GM19328 (cell line): ENCODE measurements around the gene PPDPF.

Source experiments
- ATAC-seq: cut with Tn5 transposase; IDR thresholded peaks from one replicate; pipeline ENCODE4 v1.9.1; 2021; ENCODE audit warnings: mild to moderate bottlenecking, moderate library complexity; ENCODE audit not compliant: unreplicated experiment

The PPDPF gene

DNA sequence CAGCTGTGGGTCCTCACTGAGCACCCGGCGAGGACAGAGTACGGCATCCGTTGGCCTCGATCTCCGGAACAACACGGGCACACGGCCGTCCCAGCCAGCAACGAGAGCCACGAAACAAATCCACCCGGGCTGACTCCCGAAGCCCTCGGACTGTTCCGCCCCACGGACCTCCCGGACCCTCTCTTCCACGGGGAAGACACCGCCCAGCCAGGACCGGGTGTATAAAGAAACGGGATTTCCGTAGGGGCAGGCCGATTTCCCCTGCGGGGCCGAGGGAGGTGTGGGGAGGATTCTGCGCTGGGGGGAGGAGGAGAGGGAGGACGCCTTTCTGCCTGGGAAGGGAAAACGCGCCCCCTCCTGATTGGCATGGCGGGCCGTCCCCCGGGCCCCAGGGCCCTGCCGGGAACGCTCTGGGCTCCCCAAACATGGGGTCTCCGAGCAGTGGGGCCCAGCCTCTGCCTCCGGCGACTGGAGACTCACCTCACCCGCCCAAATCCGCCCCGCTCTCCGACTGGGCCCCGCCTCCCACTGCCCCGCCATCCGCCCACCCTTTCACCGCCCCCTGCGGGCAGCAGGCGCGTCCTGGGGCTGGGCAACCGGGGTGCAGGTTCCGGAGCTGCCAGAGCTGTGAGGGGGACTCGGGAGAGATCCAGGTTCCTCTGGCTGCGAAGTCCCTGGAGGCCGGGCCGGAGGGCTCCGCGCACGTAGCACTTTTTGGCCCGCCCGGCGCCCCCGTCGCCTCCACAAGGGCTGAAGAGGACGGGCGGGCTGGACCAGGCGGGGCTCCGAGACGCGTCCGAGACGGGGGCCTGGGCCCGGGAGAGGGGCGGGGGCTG is 679 bp upstream of the PPDPF start:
- peak; percentile 38 for ATAC-seq

DNA sequence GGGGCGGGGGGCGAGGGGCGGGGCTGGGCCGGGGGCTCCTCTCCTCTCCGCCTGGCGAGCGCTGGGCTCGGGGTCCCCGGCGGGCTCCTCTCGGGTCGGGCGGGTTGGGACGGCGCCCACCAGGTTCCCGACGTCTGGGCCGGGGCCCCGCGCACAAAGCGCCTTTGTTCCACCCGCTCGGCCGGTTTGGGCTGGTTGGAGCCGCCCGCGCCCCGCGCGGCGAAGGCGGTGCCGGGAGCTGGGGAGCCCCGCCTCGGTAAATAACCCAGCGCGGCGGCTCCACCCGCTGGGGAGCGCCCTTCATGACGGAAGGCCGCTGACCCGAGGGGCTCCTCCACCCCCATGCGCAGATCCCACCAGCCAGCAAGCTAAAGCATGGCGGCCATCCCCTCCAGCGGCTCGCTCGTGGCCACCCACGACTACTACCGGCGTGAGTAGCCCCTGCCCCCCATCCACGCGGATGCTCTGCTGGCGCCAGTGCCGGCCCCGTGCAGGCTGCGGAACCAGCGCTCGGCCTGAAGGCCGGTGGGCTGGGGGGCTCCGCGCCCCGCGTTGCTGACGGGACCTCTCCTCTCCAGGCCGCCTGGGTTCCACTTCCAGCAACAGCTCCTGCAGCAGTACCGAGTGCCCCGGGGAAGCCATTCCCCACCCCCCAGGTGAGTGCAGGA is 503 bp downstream of the PPDPF start:
- ATAC-seq = peak; percentile 32

DNA sequence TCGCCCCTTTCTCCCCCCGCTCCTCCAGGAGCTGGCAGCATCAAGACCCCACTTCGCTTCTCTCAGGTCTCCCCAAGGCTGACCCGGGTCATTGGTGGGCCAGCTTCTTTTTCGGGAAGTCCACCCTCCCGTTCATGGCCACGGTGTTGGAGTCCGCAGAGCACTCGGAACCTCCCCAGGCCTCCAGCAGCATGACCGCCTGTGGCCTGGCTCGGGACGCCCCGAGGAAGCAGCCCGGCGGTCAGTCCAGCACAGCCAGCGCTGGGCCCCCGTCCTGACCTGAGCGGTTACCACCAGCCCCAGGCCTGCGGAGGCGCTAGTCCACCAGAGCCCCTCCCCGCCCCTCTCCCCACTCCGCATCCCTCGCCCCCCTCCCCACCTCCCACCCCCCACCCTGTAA is 1.0 kb downstream of the PPDPF start:
- ATAC-seq = no peak

DNA sequence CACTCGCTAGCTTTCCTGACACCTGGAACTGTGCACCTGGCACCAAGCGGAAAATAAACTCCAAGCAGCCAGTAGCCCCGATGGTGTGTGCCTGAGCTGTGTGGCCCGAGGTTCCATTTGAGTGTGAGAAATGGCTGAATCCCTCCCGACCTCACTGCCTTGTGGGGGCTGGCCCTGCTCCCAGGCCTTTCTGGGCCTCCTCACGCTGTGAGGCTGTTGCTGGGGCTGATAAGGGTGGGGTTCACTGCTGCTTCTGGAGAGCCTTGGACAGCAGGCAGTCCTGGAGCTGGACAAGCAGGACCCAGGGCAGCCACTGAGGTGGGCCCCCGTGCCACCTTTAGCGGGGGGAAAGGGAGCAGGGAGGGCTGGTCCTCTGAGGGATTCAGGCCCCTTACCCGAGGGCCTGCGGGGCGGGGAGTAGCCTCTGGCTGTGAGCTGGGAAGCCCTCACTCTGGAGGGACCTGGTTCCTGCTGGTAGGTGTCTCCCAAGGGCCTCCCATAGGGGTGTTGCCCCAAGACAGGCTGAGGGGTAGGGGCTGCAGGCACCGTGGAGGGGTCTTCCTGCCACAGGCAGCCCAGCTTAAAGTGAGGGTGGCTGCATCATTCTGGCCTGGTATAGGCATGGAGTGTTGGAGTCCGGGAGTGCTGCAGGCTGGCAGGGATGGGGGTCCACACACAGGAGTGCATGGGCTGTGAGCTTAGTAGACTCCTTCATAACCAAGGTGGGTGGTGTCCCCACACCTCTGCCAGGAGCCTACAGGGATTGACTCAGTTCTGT is 1.7 kb downstream of the PPDPF start:
- ATAC-seq = no peak

DNA sequence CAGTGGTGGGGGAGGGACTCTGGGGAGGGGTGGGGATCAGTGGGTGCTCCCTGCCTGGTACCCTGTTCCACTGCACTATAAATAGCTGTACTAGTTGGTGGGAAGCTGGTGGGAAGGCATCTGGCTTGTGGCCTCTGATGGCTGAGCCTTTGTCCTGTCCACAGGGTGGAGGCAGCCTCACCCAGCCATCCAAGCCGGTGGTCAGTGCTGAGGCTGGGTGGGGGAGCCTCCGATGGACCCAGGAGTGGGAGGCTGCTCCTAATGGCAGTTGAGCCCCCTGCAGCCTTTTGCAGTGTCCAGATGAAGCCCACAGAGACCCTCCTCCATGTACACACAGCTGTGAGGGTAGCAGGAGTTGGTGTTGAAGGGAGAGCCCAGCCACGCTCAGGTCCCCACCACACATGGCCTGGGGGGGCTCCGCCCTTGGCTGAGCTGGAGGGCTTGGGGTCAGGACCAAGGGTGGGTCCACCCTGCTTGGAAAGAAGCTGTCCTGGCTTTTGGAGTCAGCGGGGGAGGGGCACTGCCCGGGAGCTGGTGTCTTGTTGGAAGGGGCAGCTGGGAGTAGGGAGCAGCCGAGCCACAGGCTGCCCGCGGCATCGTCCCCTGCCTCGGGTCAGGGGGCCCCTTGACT is 2.5 kb downstream of the PPDPF start:
- ATAC-seq = no peak

DNA sequence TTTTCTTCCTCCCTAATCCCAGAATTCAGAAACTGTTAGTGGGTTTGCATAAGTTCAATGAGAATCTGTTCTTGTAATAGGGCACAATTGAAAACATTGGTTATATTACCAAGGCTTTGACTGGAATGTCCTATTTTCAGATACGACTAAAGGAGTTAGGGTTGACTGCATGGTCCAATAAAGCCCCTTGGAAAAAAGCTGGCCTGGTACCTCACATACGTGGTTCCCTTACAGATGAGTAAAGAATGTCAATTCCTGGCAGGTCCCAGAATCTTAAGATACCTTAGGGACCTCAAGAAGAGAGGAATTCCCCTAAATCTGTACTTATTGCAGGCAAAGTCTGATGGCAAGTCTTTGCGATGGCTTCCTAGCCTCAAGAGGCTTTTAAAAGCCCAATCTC is 4.6 kb downstream of the PPDPF start:
- ATAC-seq = no peak

DNA sequence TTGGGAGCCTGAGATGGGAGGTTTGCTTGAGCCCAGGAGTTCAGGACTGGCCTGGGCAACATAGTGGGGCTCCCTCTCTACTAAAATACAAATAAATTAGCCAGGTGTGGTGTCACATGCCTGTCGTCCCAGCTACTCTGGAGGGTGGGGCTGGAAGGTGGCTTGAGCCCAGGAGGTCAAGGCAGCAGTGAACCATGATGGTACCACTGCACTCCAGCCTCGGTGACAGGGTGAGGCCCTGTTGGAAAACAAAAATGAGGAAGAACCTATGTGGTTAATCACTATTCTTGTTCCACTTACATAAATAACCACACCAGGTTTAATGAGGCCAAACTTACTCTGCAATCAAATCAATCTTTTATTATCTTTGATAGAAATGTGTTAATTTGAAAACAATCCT is 5.4 kb downstream of the PPDPF start:
- ATAC-seq = no peak

DNA sequence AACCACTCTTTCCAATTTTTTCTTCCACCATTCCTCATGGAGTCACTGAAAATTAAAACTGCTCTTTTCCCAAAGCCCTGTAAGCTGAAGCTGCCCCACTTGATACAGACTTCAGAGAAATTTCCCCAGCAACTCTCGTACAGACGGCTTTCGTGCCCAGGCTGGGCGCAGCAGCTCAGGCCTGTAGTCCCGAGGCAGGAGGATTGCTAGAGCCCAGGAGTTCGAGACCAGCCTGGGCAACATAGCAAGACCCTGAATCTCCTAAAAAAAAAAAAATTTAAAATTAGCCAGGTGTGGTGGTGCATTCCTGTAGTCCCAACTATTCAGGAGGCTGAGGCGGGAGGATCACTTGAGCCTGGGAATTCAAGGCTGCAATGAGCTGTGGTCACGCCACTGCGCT is 6.6 kb downstream of the PPDPF start:
- no peak for ATAC-seq

DNA sequence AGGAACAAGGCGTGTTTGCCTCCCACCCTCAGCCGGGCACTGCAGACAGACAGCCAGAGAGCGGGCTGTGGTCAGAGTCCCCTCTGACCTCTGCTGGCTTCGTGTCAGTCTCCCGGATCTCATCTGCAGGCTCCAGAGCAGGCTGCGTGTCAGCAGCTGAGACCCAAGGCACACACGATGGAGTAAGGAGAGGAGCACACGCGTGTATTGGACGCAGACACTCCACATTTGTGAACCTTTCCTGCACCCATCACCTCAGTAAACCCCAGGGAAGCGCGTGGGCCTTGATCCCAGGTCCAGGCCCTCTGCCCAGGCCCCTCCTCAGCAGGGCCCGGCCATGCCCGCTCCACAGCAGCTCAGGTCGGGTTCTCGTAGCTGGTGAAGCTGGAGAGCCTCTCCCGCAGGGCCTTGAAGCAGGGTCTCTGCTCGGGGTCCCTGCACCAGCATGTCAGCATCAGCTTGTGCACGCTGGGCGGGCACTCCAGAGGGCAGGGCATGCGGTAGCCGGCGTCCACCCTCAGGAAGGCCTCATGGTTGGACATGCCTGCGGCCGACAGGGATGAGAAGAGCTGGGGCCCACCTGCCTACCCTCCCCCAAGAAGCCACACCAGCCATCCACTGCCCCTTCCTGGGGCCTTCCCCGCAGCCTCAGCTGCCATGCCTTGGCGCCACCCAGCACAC is 8.8 kb downstream of the PPDPF start:
- no peak for ATAC-seq

DNA sequence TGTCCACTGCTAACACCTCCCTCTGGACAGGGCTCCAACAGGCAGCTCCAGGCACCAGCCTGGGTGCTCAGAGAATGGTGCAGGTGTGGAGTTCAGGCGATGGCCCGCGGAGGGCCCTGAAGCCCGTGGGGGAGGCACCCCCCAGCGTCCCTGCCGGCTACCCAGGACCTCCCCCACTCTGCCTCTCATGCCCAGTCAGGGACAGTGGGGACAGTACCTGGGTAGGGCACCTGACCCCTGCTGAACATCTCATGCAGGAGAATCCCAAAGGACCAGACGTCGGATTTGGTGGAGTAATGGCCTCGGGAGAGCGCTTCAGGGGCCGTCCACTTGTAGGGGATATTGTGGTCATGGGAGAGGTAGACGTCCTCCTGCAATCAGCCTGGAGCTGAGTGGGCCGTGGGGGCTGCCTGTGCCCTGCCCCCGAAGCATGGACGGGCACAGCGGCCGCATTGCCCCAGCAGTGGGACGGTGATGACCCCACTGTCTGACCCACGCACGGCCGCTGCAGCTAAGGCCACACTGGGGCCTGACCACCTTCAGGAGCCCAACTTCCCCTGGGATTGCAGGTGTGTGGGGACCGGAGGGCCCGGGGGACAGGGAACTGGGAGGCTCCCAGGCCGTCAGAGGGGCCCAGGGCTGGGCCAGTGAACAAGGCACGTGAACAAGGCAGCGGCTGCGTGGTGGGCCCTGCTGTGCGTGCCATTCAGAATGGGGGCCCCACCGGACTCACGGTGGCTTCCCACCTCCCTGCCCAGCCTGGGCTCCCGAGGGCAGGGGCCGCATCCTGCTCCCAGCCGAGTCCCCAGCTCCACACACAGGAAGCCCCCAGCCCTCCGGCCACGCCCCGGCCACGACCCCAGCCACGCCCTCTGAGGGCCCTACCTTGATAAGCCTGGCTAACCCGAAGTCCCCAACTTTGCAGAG is 9.6 kb downstream of the PPDPF start:
- ATAC-seq = no peak

DNA sequence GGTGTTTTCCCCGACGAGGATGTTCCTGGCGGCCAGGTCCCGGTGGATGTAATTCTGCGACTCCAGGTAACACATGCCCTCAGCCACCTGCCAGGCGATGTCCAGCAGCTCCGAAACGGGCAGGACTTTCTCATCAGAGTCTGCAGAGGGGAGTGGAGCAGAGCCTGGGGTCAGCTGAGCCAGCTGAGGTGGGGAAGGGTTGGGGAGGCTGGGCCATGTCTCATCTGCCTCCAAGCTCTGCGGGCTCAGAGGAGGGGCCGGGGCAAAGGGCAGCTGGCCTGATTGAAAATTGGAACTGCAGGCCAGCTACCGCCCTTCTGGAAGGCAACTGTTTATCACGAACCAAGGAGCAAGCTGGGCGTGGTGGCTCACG is 10.2 kb downstream of the PPDPF start:
- no peak for ATAC-seq

DNA sequence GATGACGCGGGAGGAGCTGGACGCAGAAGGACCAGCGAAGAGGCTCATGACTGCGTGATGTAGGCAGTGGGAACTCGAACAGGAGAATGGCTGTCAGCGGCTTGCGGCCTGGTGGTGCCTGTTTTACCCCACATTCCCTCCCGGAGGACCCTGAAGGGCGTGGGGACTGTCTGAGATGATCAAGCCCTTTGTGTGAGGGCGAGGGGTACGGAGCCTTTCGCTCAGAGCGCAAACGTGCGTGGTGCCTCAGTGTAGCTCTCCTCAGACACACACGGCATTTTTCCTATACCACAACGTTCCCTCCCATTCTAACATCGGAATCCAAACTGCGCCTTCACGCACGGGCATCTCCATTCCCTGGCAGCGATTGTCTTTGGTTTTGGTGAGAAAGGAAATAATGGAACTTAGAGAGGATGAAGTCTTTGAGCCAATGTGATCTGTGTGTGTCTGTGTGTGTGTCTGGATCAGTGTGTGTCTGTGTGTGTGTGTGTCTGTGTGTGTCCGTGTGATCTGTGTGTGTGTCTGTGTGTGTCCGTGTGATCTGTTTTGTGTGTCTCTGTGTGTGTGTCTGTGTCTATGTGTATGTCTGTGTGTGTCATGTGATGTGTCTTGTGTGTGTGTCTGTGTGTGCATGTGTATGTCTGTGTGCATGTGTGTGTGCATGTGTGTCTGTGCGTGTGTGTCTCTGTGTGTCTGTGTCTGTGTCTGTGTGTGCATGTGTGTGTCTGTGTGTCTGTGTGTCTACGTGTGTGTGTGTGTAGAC is 11.3 kb downstream of the PPDPF start:
- ATAC-seq = no peak

DNA sequence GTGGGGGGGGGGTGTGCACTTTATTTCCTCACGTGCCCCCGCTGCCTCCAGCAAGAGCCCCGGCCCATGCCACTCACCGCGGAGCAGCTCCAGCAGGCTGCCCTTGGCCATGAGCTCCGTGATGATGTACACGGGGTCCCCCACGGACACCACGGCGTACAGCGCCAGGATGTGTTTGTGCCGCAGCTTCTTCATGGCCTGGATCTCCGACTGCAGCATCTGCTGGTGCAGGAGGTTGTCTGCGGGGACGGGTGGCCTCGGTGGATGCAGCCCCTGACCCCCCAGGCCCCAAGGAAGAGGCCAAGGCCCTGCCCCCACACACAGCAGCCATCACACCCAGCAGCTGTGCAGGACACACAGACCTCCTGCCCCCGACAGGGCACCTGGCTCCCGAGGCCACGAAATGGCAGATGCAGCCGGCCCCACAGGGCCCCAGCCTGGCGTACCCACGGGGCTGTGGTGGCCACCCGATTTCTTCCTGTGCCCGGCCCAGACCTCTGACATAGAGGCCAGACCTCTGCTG is 11.9 kb downstream of the PPDPF start:
- no peak for ATAC-seq

DNA sequence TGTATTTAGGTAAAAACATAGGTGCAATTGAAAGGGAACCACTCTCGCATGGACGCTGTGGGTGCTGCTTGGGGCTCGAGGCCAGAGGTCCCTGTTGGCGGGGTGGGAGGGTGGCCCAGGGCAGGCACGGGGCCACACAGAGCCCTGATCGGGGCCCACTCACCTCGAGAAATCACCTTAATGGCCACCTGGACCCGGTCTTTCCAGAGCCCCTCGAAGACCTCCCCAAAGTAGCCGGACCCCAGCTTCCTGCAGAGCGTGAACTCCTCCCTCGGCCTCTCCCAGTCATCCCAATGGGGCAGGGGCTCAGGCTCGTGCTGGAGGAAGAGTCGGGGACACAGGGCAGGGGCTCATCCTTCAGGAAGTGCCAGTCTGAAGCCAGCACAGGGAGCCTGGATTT is 12.8 kb downstream of the PPDPF start:
- no peak for ATAC-seq

DNA sequence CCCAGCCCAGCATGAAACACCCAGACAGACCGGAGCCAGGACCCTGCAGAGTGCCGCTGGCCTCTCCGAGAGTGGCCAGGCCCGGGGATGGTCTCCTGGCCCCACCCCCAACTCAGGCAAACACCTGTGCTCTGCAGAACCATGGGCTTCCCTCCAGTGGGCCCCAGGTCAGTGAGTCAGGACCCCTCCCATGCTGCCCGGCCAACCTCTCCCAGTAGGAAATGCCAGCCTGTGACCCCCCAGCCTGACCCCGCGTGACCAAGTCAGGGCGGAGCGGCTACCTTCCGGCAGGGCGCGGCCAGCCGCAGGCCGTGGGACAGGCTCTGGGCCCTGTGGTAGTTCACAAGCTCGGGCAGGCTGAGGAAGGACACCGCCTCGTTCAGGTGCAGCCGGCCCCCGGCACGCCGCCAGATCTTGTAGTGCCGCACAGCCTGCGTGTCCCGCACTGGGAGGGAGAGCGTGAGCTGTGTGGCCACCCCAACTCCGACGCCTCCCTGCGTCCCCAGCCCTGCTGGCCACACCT is 13.4 kb downstream of the PPDPF start:
- ATAC-seq = no peak

DNA sequence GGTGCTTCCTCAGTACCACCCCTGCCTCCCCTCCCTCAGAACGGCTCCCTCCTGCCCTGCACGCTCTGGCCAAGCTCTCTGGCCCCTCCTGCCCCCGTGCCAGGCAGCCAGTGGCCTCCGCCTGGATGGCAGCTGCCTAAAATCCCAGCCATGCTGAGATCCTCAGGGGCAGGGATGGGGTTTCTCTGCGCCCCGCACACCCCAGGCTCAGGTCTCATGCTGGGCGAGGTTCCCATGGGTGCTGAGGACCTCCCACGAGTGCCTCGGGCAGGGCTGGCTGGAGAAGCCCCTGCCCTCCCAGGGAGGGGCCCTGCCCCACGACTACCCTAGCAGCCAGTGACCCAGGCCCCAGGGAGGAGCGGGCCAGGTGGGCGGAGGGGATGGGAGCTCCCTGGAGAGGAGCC is 13.9 kb downstream of the PPDPF start:
- ATAC-seq = no peak

DNA sequence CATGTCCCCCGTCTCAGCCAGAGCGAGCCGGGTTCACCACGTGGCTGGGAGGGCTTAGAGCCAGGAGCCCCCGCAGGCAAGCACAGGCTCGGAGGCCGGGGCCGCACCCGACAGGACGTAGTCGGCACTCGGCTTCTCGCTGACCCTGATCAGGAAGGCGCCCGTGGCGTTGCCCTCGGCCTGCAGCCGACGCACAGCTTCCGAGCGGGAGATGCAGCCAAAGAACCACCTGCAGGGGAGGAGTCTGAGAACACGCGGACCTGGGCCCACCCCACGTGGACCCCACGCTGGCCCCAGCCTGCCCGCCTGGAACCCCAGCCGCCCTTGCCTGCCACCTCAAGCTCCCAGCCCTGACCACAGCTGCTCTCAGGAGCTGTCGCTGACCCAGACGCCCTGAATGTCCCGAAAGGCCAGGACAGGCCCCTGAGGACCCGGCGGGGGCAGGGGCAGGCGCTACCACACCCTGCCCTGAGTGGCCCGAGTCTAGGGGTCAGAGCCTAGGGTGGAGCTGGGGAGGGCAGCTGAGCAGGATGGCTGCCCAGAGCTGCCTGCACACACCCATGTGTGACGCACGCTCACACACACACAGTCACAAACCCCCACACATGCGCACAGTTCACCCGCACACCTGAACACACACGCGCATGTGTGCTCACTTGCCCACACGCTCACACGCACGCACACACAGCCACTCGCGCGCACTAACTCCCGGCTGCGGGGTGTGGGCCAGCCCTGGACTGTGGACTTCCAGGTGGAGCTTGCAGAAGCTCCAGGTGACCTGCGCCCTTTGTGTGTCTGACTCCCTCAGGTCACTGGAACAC is 14.5 kb downstream of the PPDPF start:
- no peak for ATAC-seq
